HG02571 (cell line): ENCODE measurements around the gene CARS2.
"Not testable (repeated sequence)": the region's sequence is repeated elsewhere in the genome, so short reads cannot be mapped to it uniquely, and the experiment has no call there.

Experiments used
- ATAC-seq: cut with Tn5 transposase; IDR thresholded peaks from one replicate; pipeline ENCODE4 v1.9.1; 2021; ENCODE audit warnings: mild to moderate bottlenecking, moderate library complexity; ENCODE audit not compliant: unreplicated experiment

CARS2 gene

DNA sequence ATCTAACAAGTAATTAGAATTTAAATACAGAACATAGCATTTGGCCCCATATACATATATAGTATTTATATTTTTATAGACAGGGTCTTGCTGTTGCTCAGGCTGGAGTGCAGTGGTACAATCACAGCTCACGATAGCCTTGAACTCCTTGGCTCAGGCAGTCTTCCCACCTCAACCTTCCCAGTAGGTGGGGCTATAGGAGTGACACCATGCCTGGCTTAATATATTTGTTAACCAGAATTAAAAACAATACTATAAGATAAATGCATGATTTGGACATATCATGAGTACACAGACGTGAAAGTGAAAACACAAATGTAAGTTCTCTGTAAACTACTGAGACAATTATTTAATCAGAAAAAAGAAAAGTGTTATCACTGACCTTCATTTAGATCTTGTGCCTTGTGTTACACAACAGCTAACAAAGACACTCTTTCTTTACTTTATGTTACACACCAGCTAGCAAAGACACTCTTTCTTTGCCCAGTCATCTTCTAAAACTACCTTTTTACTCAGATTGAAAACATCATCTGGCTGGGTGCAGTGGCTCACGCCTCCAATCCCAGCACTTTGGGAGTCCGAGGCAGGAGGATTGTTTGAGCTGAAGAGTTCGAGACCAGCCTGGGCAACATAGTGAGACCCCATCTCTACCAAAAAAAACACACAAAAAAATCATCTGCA is 22.6 kb downstream of the CARS2 start:
- ATAC-seq: no peak

DNA sequence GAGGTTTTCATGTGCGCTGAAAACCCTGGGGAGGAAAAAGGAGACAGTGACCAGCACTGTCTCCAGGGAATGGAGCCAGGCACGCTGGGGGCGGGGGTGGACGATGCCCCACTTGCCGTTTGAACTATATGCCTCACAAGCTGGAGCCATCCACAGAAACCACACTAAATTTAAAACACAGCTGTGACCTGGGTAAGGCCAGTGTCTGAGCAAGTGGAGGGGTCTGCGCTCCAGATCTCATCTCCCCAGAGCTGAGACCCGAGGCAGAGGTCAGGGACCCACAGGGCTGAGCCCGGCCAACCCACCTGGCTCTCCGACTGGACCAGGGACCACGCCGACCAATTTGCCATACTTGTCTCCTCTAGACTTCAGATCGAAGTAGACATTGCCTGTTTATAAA is 23.2 kb downstream of the CARS2 start:
- ATAC-seq: no peak

DNA sequence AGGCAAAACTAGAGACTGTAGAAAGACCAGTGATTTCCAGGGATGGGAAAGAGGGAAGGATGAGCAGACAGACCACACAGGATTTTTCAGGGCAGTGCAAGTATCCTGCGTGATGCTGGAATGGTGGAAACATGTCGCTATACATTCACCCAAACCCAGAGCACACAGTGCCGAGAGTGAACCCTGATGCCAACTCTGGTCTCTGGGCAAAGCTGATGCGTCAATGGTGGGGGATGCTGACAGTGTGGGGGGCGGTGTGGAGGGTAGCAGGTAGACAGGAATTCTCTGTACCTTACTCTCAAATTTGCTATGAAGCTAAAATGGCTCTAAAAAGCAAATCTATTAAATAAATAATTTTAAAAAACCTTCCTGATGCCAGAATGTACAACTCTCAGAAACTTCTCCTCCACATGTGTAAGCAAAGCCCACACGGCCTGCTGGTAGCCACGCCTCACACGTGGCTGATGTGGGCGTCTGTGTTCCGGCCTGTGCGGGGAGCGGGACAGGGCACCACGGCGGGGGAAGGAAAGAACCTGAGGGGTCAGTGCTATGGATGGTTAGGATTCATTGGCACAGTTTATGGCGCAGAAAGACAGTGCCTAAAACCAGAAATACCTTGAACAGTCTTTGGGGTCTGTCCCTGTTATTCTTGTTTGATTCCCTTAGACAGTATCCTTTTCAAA is 23.9 kb downstream of the CARS2 start:
- ATAC-seq: no peak

DNA sequence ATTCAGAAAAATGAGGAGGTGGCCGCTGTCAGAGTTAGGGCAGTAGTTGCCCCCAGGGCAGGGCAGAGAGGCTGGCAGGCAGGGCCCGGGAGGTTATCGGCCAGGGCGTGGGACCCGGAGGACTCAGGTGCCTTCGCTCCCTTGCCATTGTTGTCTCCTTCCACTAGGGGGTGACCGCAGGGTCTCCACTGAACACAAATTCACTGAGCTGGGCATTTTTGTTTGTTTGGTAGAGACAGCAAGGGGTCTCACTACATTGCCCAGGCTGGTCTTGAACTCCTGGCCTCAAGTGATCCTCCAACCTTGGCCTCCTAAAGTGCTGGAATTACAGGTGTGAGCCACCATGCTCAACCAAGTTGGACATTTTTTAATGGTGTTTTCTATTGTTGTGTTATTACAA is 25.1 kb downstream of the CARS2 start:
- ATAC-seq: no peak

DNA sequence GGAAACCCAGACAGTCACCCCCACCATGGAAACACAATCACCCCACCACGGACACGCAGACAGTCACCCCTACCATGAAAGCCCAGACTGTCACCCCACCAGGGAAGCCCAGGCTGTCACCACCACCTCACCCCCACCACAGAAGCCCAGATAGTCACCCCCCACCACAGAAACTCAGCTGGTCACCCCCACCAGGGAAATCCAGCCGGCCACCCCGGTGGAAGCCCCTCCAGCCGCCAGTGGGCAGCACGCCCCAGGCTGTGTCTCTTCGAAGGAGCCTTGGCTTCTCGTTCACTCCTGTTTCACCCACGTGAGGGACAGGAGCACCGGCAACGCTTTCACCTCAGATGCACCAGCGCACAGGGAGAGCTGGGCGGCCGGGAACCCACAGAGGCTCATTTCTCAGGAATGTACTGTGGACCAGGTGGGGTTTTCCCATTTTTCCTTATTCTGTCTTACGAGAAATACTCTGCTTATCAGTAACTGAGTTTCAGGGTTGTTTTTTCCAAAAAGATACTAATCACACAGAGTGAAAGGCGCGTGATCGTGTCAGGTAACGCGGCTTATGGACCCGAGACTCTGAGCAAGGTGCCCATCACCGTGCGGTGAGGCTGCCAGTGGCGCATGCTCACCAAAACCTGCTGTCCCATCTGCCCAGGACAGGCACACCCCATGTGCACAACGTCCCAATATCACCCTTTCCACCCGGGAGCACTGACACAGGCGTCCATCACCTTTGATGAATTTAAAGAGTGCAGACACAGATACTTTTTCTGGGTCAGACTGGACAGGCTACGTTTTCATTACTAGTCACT is 28.0 kb downstream of the CARS2 start:
- ATAC-seq: no peak

DNA sequence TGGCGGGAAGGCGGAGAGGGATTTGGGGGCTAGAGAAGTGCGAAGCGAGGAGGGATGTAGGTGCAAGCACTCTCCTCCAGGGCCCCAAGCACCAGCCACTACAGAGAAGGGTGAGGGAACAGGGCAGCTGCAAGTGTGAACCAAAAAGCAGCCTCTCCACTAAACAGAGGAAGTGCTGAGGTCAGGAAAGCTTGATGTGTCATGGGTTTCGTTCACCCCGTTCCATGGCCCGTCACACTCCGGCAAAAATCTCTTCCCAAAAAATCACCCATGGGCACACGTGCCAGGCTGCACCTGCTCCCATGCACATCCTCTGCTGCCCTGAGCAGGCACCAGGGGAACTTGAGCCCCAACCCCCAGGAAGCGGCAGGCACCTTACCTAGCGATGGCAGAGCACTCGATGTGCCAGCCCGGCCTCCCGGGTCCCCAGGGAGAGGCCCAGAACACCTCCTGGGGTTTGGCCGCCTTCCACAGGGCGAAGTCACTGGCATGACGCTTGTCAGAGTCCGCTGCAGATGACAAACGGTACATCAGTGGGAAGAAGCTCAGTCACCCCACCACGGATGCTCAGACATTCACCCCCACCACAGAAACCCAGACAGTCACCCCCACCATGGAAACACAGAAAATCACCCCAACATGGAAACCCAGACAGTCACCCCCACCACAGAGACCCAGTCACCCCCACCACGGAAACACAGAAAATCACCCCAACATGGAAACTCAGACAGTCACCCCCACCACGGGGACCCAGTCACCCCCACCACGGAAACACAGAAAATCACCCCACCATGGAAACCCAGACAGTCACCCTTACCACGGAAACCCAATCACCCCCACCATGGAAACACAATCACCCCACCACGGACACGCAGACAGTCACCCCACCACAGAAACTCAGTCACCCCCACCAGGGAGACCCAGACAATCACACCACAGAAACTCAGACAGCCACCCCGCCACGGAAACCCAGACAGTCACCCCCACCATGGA is 29.0 kb downstream of the CARS2 start:
- peak; percentile 55 for ATAC-seq

DNA sequence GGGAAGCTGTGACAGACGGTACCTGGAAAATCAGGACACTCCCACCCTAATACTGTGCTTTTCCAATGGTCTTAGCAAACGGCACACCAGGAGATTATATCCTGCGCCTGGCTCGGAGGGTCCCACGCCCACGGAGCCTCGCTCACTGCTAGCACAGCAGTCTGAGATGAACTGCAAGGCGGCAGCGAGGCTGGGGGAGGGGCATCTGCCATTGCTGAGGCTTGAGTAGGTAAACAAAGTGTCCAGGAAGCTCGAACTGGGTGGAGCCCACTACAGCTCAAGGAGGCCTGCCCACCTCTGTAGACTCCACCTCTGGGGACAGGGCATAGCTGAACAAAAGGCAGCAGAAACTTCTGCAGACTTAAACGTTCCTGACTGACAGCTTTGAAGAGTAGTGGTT is 36.1 kb downstream of the CARS2 start:
- not testable (repeated sequence) for ATAC-seq

DNA sequence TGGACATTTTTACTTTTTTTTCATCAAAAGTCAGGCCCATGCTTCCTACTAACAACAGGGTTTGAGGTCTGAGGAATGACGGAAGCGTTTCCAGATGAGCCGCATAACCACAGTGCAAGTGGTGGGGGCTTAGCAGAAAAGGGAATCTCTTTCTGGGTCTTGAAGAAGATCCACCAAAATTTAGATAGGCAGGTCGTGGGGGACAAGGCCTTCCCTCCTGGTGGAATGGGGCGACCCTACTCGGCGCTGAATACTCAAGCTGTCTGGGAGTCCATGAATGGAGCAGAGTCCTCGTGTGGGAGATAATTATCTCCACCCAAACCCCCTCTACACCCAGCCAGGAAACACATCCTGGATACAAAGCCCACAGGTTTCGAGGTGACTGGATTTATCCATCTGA is 36.9 kb downstream of the CARS2 start:
- no peak for ATAC-seq

DNA sequence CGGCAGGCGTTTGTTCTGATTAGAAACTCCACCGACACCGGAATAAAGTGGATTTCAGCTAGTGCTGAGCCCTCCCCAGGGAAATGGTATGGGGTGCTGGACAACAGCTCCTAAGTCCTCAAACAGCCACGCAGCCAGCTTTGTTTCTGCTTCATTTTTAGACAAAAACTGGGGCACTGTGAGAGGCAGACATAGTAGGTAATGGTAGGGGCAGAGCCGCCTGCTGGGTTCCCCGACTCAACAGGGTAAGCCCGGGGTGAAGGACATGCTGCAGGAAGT is 39.7 kb downstream of the CARS2 start:
- ATAC-seq: no peak

DNA sequence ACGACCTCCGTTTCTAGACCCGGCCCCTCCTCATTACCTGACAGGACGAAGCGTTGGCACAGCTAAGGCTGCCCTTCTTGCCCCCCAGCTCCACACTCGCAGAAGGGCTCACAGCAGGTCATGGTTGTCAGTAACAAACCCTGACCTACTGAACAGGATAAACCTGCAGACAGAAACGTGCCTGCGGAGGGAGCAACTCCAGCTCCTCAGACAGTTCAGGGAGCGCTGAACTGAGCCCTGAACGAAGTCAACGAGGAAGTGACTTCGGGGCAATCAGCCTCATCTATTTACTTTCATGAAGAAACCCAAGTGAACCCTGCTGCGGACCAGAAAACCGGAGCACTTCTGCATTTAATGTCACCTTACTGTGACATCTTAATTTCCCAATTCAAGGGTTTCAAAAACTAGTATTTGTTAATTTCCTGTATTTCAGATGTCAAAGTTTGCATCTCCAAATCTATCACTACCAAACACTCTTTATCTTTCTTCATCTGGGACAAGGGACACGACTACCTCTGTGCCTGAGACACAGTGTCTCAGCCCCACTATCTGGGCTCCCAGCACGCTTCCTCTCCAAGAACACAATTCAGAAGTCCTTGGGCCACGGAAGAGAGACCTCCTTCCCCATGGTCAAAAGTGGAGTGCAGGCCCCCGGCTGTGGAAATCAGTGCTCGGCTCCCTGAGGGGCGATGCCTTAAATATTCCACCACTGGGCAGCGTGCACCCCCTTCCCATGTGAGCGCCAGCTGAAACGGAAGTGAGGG is 40.2 kb downstream of the CARS2 start:
- ATAC-seq: no peak

DNA sequence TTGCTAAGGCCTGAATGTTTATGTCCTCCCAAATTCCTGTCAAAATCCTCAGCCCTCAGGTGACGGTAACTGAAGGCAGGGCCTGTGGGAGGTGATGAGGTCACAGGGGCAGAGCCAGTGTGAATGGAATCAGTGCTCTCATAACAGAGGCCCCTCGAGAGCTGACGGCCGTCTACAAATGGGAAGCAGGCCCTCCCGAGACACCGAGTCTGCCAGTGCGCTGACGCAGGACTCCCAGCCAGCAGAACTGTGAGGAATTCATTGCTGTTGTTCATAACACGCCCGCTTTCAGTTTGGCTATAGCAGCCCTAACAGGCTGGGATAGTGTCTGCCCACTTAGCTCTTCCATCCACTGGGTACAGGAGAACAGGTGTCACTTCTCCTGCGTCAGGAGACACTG is 41.2 kb downstream of the CARS2 start:
- ATAC-seq: no peak

DNA sequence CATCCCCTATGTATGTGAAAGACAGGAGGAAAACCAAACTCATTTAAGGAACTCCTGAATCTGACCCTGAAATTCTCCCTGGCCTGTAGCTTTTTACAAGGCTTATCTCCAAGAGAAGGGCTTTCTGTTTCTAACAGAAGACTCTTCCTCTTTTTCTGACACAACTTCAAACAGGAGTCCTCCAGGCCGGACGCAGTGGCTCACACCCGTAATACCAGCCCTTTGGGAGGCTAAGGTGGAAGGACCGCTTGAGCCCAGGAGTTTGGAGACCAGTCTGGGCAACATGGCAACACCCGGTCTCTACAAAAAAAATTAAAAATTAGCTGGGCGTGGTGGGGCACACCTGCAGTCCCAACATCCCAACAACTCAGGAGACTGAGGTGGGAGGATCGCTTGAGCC is 41.9 kb downstream of the CARS2 start:
- no peak for ATAC-seq

DNA sequence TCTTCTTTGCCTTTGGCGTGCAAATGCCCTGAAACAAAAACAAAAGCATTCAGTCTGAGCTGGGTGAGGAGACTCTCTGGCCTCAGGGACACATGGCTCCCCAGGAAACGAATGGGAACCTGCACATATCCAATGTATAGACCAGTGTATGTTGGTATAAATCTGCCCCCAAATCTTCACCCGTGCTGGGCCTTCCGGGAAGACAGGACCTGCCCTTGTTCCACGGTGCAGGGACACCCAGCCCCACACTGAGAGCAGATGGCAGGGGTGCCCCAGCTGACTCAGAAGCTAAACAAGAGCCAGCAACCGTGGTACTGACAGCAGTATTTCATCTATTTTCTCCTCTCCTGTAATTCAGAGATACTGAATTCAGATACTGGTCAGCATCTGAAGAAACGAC is 42.4 kb downstream of the CARS2 start:
- ATAC-seq: no peak

DNA sequence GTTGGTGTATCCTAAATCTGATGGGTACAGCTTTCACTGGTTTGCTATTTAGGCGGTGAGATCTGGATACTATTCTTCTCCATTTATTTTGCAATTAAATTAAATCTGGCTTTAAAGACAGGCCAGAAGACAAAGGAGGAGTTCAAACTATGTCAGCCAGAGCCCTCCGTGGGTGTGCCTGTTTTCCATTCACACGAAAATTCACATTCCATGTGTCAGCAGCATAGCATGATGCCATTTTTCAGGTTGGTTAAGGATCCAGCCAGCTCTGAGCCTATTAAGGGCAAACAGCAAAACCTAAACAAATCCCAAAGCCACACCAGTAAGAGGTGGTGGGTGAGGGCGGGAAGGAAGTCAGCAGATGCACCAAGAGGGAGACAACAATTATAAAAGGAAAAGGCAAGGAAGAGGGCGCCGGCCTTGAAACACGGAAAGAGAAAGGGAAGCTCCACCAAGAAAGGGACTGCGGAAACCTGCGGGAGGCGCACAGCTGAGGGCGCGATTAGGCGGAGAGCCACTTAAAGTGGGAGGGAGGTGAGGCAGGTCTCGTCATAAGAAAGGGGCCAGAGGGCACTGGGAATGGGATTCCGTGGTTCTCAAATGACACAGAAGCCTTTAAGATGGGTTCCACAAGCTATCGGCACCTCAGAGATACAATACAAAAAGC is 43.0 kb downstream of the CARS2 start:
- no peak for ATAC-seq

DNA sequence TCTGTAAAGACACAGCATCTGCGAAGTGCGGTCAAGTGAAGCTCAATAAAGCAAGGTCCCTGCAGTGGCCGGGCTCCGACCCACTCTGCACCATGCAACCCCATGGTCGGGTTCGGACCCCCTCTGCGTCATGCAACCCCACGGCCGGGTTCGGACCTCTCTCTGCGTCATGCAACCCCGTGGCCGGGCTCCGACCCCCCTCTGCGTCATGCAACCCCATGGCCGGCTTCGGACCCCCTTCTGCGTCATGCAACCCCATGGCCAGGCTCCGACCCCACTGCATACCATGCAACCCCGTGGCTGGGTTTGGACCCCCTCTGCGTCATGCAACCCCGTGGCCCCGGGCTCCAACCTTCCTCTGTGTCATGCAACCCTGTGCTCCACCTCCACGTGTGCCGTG is 43.8 kb downstream of the CARS2 start:
- no peak for ATAC-seq

DNA sequence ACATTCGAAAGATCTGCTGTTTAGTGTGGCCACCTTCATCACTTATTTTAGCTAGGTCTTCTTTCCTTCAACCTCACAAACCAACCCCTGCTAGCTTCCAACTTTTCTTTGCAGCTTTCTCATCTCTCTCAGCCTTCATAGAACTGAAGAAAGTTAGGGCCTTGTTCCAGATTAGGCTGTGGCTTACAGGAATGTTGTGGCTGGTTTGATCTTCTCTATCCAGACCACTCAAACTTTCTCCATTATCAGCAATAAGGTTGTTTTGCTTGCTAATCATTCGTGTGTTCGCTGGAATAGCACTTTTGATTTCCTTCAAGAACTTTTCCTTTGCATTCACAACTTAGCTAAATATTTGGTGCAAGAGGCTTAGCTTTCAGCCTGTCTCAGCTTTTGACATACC is 44.7 kb downstream of the CARS2 start:
- ATAC-seq: no peak

DNA sequence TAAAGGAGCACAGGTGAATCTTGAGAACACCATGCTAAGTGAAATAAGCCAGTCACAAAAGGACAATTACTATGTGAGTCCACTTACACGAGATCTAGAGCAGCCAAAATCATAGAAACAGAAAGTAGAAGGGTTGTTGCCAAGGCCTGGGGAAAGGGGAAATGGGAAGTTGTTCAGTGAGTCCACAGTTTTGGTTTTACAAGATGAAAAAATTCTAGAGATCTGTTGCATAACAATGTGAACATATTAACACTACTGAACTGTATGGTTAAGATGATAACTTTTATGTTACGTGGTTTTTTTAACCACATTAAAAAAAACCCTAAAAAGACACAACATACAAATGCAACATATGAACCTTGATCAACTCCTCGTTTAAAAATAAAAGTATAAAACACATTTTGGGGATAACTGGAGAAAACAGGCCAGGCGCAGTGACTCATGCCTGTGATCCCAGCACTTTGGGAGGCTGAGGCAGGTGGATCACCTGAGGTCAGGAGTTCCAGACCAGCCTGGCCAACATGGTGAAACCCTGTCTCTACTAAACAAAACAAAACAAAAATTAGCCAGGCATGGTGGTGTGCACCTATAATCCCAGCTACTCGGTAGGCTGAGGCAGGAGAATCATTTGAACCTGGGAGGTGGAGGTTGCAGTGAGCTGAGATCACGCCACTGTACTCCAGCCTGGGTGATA is 47.6 kb downstream of the CARS2 start:
- ATAC-seq: peak; percentile 90

DNA sequence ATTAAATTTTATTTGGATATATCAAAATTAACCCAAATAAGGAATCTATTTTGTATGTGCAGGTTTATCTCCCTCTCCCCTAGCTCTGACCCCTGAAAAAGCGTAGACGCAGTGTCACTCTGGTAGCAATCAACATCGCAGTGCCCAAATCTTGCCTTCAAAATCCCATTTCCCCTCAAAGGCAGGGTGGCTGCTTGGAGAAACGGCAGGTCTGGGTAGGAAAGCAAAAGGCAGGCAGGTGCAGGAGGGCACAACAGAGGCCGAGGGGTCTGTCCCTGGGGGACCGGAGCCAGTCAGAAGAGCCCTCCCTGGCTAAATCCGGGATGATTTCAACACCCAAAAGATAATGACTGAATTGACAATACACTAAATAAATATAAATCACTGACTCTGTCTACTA is 48.7 kb downstream of the CARS2 start:
- ATAC-seq: no peak

DNA sequence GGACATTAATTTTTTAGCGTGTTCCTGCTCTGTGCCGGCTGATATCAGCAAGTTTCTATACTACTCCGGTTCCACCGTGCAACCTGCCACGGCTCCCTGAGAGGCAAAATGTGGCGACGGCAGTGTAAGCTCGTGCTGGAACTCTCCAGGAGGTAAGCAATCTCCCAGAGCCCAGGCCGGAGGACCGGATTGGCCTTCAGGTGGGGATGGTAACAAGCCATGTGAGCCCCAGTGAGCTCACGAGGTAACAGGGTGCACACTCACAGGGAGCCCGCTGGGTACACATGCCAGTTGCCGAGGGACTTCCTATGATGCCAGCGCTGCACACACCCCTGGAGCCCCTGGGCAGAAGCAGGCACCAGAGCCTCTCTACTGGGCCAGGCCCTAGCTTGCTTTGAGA is 52.1 kb downstream of the CARS2 start:
- no peak for ATAC-seq
